ENCODE data around the gene SLC7A8.
"Not testable (repeated sequence)": the region's sequence is repeated elsewhere in the genome, so short reads cannot be mapped to it uniquely, and the experiment has no call there.

SLC7A8 gene

GRCh38 chr14:23112359-23113178 lies 70.9 kb downstream of the SLC7A8 start:
- no peak for DNase-seq

GRCh38 chr14:23110579-23111365 lies 72.7 kb downstream of the SLC7A8 start:
- DNase-seq, result no peak

GRCh38 chr14:23109769-23110168 lies 73.7 kb downstream of the SLC7A8 start:
- DNase-seq, result no peak

GRCh38 chr14:23108169-23108568 lies 75.3 kb downstream of the SLC7A8 start:
- DNase-seq, result not testable (repeated sequence)

- DNase-seq, result not testable (repeated sequence)
Observed at GRCh38 chr14:23107620-23108019, 75.8 kb downstream of the SLC7A8 start.

- DNase-seq, result no peak
Observed at GRCh38 chr14:23106747-23107045, 76.8 kb downstream of the SLC7A8 start.

- no peak for DNase-seq
Observed at GRCh38 chr14:23105348-23105824, 78.1 kb downstream of the SLC7A8 start.

GRCh38 chr14:23104591-23105347 lies 78.7 kb downstream of the SLC7A8 start, which contains the start of gene CIROP:
Gene CIROP, minus strand, starts transcription at chr14:23104989. Its CDS starts 69 bp downstream, at chr14:23104920.
- DNase-seq, result no peak

- no peak for DNase-seq
Observed at GRCh38 chr14:23104070-23104590, 79.3 kb downstream of the SLC7A8 start.

GRCh38 chr14:23103581-23103980 lies 79.9 kb downstream of the SLC7A8 start:
- no peak for DNase-seq

- no peak for DNase-seq
Observed at GRCh38 chr14:23102801-23103200, 80.7 kb downstream of the SLC7A8 start.

- DNase-seq, result no peak
Observed at GRCh38 chr14:23101986-23102625, 81.4 kb downstream of the SLC7A8 start.

- no peak for DNase-seq
Observed at GRCh38 chr14:23101213-23101970, 82.1 kb downstream of the SLC7A8 start.

- no peak for DNase-seq
Observed at GRCh38 chr14:23099212-23099861, 84.1 kb downstream of the SLC7A8 start.

GRCh38 chr14:23097786-23098185 lies 85.7 kb downstream of the SLC7A8 start:
- no peak for DNase-seq

GRCh38 chr14:23095196-23096108 lies 88.0 kb downstream of the SLC7A8 start, which contains the start of gene C14orf119:
Gene C14orf119, plus strand, starts transcription at chr14:23095505. Its CDS starts 2,154 bp downstream, at chr14:23097659.
- DNase-seq, result no peak

- no peak for DNase-seq
Observed at GRCh38 chr14:23094666-23095195, 88.7 kb downstream of the SLC7A8 start, which contains the start of gene ACIN1. Gene ACIN1, minus strand, starts transcription at chr14:23095136. Its CDS starts 24 bp downstream, at chr14:23095112.

- no peak for DNase-seq
Observed at GRCh38 chr14:23093991-23094665, 89.3 kb downstream of the SLC7A8 start.

GRCh38 chr14:23093526-23093925 lies 89.9 kb downstream of the SLC7A8 start:
- DNase-seq, result no peak
